Islet of Langerhans (tissue), 1 donor: Measurements from ENCODE around the gene EFCAB8.
A peak's percentile ranks its signal among the peaks of the same experiment; 100 is the strongest.

Source experiments
- FAIRE-seq: peaks from one replicate; lab custom pipeline; 2011; peaks lifted over from hg19 to GRCh38; lab: Jason Lieb, UNC

Gene EFCAB8

DNA sequence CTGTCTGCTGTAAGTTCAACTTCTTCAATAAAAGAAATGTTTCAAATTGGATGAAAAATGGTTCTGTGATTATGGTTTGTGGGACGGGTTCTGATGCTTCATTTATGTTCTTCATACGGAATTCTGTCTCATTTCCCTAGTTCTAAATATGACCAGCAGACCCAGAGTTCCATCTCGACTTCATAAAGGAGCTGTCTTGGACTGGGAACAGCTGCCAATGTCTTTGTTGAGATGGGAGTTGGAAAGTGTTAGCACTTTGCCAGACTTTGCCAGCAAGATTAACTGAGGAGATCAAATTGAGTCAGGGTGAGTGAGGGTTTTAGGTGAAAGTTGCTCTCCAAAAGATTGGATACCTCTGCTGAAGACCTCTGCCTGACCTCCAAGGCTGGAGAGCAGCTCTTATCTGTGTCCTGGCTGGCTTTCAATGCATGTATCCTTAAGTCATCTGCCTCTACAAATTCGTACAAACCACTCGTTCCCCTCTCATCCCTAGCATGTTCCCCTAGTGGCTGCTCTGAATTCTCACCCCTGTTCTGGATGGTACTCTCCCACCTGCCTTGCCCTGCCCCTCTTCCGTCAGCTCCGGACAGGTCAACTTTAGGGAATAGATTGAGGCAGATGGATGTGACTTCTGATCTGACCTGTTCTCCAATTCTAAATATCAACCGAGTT is at the start of gene EFCAB8:
TSS of gene EFCAB8 (plus strand) at position 223 of the 672 bp plus-strand sequence. CDS start 4,870 bp downstream, outside the sequence.
- FAIRE-seq, result no peak

DNA sequence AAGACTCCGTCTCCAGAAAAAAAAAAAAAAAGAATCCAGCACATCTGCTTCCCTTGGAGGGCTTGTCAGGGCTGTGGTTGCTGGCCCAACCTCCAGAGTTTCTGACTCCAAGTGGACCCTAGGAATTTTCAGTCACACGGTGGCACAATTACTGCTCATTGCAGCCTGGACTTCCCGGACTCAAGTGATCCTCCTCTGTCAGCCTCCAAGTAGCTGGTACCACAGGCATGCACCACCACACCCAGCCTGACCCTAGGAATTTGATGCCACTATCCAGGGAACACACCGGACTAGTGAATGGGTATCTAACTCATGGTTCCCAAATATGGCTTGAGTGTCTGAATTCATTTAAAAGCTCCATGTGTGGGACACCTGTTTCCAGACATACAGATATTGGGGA is 48.8 kb upstream of the EFCAB8 start:
- no peak for FAIRE-seq

- no peak for FAIRE-seq
Measured at GRCh38 chr20:32810941-32811340, 47.8 kb upstream of the EFCAB8 start.

DNA sequence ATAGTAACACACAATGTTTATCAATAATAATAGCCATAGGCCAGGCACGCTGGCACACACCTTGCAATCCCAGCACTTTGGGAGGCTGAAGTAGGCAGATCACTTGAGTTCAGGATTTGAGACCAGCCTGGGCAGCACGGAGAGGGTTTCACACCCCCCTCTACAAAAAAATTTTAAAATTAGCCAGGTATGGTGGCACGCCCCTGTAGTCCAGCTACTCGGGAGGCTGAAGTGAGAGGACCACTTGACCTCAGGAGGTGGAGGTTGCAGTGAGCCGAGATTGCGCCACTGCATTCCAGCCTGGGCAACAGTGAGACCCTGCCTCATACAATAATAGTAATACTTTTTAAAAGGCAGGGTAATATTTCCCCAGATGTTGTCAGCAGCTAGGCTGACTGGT is 46.8 kb upstream of the EFCAB8 start:
- FAIRE-seq, result no peak

GRCh38 chr20:32819992-32820697 is 38.6 kb upstream of the EFCAB8 start:
- FAIRE-seq, result no peak

DNA sequence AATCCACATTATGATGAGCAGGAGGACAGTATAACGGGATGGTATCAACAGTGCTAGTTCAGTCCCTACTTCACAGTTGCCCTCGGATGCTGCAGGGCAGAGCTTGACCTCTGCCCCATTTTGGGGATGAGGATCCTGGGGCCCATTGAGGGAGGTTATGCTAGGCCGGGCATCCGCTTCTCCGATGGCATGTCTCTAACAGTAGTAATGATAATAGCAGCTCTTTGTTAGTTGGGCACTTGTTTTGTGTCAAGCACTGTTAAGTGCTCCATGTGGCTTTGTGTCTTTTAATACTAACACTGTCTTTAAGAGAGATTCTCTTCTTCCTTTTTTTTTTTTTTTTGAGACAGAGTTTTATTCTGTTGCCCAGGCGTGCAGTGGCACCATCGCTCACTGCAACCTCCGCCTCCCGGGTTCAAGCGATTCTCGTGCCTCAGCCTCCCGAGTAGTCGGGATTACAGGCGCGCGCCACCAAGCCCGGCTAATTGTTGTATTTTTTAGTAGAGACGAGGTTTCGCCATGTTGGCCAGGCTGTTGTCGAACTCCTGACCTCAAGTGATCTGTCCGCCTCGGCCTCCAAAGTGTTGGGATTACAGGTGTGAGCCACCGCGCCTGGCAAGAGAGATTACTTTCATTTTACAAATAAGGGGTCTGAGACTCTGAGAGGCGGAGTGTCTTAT is 37.9 kb upstream of the EFCAB8 start:
- FAIRE-seq, result no peak

DNA sequence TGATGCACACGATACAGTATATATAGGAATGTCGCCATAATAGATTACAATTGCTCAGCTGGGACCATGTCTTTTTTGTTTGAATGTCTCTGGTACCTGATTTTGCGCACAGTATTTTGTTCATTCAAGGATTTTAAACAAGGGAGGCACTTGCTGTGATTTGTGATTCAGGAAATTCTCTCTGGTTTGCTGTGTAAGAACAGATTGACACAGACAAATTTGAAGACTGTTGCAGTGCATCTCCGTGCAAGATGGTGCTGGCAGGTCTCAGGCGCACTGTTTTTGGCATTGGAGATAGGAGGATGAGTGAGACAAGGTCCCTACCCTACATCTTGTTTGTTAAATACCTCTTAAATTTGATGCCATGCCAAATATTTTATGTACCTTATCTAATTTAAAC is 36.5 kb upstream of the EFCAB8 start:
- no peak for FAIRE-seq

GRCh38 chr20:32823078-32823477 is 35.6 kb upstream of the EFCAB8 start:
- no peak for FAIRE-seq

DNA sequence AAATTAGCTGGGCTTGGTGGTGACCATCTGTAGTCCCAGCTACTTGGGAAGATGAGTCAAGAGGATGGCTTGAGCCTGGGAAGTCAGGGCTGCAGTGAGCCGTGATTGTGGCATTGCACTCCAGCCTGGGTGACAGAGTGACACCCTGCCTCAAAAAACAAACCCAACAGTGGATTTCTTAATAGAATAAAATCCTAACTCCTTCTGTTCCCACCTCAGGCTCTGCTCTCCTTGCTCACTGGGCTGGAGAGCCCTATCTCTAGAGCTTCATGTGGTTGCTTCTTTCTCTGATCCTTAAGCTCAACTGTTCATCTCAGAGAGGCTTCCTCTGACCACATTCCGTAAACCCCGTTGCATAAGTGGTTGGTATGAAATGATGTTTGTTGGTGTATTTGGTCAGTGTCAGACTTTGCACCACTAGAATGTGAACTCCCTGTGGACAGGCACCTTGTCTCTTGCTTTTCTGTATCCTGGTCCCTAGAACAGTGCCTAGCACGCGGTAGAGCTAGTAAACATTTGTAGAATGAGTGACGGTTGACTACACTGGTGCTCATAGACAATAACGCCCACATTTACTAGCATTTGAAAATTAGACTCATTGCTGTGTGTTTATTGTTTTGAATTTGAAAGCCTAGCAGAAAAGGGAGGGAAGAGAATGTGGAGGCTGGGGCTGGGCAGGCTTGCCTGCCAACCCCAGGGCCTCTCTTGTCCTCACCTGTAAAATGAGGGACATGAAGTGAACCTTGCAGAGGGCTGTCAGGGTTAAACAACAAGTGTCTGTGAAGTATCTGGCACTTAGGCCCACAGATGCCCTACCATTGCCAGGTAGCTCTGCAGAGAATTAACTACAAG is 34.8 kb upstream of the EFCAB8 start:
- no peak for FAIRE-seq

DNA sequence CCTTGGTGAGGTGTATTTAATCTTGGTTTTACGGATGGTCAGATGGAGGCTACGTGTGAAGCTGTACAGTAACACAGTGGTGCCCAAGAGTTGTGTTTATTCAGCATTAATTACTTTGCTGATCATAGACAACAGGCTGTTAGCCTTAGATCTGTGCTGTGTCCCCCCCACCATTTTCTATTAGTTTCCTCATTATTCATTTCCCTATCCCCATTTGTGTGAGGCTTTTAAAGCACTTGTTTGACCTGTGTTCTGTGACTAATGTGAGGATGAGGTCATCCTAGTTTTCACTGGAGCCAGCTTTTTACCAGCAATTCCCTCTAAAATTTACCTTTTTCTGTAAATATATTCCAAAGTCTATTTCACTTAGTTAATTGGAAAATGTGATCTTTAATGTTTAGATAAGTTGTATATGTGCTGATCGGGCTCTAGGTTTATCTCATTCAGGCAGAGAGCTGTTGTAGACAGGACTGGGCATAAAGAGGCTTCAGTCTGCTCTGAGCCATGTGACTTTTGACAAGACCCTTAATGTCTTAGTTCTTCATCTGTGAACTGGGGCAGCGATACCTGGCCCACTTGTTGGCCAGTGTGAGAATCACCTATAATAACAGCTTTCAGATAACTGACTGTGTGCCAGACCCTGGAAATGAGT is 30.6 kb upstream of the EFCAB8 start:
- FAIRE-seq, result peak; percentile 99

GRCh38 chr20:32829311-32830005 is 29.3 kb upstream of the EFCAB8 start:
- FAIRE-seq, result no peak

DNA sequence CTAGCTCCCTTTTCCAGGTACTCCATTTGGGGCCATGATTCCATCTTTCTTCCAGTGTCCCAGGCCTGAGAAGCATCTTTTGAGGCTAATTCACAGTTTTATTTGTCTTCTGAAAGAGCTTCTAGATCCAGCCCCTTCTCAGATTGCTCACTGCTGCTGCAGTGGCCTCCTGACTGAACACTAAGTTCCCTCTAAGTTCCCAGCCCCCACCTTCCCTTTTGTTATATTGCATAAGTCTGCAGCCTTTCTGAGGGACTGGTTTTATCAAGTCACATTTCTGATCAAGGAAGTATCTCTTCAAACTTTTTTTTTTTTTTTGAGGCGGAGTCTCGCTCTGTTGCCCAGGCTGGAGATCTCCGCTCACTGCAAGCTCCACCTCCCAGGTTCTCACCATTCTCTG is 28.3 kb upstream of the EFCAB8 start:
- no peak for FAIRE-seq

GRCh38 chr20:32831982-32832381 is 26.7 kb upstream of the EFCAB8 start:
- no peak for FAIRE-seq

DNA sequence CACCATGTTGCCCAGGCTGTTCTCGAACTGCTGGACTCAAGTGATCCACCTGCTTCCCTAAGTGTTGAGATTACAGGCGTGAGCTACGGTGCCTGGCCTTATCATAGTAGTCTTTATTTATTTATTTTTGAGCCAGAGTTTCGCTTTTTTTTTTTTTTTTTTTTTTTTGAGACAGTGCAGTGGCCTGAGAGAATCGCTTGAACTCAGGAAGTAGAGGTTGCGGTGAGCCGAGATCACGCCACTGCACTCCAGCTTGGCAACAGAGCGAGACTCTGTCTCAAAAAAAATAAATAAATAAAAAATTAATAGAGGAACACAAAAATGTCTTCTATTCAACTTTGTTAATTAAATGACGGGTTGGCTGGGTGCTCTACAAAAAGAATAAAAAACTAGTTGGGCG is 26.1 kb upstream of the EFCAB8 start:
- no peak for FAIRE-seq

DNA sequence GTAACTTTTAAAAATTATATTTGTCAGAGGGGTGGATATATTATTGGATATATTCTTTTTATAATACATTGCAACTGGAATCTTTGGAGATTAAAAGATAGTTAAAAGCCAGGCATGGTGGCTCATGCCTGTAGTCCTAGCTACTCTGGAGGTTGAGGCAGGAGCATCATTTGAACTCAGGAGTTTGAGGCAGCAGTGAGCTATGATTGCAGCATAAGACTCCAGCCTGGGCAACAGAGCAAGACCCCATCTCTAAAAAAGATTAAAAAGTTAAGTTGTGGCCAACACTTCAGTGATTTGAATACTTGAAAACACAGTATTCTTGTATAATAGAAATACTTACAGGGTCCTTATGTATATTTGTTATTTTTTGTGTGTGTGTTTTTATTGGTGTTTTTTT is 23.8 kb upstream of the EFCAB8 start:
- FAIRE-seq, result no peak

DNA sequence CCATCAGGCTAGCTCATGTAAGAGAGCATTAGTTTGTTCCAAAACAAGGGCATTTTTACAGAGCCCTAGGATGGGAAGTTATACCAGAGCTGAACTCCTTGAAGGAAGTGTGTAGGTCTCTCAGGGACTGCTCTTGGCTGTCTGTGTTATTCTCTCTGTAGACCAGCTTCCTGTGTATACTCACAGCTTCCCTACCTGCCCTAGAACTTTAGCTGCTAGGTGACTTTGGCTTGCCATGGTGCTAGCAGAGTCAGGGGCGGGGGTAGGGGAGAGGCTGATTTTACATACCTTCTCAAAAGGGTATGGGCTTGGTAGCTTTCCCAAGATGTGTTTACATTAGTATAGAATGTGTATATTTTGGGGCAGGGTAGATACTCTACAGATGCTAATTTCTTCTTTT is 21.6 kb upstream of the EFCAB8 start:
- FAIRE-seq, result no peak

DNA sequence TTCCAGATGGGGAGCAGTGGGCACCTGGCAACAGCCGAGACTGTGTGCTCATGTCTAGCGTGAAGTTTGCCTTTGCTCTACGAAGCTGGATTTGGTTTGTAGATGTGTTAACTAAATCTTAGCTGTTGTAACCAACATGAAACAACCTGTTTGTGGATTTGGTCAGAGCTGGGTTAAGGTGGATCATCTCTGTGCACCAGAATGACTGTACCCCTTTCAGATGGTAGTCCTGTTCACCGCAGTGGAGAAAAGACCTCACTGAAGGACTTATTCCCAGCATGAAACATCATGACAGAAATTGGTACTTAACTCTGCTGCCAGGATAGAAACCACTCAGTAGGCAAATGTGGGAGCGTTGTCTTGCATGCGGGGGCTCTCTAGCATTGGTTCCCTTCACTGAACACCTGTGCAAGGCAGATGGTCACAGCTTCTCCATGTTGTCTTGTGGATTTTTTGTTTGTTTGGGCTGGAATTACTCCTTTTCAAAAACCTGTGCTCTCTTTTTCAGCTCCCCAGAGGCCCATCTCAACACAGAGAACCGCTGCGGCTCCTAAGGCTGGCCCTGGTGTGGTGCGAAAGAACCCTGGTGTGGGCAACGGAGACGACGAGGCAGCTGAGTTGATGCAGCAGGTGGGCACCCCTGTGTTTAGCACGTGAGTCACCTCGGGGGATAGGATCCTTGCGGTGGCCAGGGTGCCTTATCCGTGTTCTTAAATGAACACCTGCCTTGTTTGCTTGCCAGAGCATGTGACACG is 19.3 kb upstream of the EFCAB8 start:
- FAIRE-seq, result no peak

DNA sequence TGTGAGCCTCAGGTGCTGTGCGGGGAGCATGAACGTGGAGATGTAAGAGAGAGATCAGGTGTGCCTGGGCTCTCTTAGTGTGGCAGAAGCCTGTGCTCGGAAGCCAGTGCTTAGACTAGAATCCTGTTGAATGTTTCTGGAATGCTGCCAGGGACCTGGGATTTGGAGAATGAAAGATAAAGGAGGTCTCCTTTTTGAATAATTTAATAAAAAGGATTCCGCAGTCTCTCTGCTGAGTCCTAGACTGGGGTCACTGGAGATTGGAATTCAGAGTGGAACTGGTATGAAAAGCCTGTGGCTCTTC is 18.8 kb upstream of the EFCAB8 start:
- FAIRE-seq, result no peak

DNA sequence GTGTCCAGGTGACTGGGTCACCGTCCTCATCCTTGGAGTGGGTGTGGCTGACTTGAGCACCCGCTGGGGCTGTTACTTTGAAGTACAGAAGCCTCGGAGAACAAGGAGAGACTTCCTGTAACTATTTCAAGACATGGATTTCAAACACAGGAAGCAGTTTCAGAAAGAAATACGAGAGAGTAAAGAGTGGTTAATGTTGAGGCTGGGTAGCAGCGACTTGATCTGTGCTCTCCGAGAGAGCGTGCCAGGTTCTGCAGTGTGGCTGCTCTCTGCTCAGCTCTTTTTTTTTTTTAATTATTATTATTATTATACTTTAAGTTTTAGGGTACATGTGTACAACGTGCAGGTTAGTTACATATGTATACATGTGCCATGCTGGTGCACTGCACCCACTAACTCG is 17.5 kb upstream of the EFCAB8 start:
- no peak for FAIRE-seq

DNA sequence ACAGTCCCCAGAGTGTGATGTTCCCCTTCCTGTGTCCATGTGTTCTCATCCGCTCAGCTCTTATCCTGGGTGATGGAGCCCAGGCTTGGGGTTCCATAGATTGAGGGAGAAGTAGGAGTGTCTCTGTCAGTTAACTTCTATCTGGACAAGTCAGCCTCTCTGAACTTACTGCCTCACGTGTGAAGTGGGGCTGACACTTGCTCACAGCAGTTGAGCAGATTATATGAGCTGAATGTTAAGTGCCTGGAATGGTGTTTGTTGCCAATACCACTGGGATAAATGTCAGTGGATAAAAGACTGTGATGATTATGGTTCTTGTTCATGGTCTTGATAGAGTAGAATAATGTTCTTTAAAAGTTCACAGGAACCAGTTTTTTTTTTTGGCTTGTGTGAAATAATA is 17.1 kb upstream of the EFCAB8 start:
- FAIRE-seq, result no peak
